ENCODE data around the gene BDP1.

- TF ChIP-seq CTCF (IDR thresholded peaks at IDR 0.05; ENCODE audit: insufficient read depth, low read length, poor library complexity, severe bottlenecking) (no peak), EZH2phosphoT487 (conservative IDR thresholded peaks at IDR 0.05; ENCODE audit: low read length) (no peak)
Observed at GRCh38 chr5:71533142-71533541, 77.7 kb downstream of the BDP1 start.
